Stimulated activated CD4-positive, alpha-beta T cell treated with anti-CD3 and anti-CD28 coated beads, Interleukin-12 subunit alpha, Interleukin-12 subunit beta, amount 100 ng/mL, for 48 hours (primary cell): ENCODE measurements around the gene GRK5.
"Not testable (repeated sequence)": the region's sequence is repeated elsewhere in the genome, so short reads cannot be mapped to it uniquely, and the experiment has no call there.

Source experiments
- DNase-seq, 3 donors: peaks; one replicate each; pipeline ENCODE4 v3.0.0-alpha.2; 2020; ENCODE audit warnings: low read depth in 2 of 3, low spot score in 1 of 3

Gene GRK5

DNA sequence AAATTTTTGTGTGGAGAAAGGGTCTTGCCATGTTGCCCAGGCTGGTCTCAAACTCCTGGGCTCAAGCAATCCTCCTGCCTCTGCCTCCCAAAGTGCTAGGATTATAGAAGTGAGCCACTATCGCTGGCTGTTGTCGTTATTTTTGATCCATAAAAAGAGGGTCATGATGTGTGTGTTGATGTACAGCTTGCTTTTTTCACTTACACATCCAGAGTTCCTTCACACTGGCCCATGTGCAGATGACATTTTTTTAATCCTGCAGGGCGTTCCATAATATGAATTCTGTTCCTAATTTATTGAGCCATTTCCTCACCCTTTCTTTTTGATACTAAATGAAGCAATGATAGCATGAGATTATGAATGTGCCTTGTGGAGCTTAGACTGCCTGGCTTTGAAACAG lies 40.8 kb downstream of the GRK5 start:
- no peak for DNase-seq

DNA sequence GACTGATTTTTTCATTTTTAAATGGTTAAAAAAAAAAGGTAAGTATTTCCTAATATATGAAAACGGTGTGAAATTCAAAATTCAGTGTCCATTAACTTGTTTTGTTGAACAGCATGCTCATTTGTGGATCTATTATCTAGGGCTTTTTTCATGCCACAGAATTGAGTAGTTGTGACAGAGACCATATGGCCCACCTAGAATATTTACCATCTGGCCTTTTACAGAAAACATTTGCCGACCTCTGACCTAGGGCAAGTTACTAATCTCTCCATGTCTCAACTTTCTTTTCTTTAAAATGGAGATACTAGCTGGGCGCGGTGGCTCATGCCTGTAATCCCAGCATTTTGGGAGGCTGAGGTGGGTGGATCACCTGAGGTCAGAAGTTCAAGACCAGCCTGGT lies 41.3 kb downstream of the GRK5 start:
- no peak for DNase-seq

DNA sequence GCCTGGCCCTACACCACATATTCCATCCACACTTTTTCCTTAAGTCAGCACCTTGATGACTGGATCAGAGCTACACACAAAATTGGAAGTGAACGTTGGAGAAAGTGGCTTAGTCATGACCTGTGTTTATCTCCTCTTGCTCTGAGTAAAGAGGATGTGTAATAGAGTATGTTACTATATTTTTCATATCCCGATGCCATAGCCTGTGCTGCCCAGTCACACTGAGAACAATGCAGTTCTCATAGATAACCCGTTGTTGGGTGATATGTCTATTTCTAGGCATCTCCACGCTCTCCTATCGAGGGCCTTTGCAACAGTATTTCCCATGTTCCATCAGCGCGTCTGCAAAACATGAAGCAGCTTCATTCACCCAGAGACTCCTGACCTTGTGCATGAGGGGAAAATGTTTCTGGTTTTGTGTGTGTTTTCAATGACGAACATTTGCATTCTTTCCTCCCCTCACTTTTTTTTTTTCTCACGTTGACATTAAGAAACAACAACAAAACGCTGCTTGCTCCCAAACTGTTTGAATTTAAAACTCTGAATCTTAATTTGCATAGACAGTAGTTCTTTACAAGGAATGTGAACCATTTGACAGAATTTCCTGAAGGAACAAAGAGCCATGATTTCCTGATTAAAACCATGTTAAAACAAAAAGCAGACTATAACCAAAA lies 43.4 kb downstream of the GRK5 start:
- peak in 1 of 3 donors; percentile 13 for DNase-seq

DNA sequence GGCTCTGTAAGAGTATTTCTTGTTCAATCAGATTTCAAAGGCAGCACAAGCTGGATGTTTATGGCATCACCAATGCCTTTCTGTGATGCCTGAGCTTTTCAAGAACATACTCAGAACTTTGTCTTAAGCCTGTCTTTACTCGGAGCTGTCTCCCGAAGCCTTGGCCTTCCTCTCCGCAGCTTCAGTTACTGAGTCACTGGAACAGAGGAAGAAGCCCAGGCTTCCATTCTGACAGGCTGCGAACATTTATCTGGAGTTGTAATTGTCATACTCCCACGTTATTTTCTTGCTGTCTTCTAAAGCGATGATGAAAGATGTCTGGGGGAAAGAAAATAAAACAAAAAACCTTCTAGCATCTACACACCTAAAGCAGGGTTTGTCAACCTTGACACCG lies 43.9 kb downstream of the GRK5 start:
- no peak for DNase-seq

DNA sequence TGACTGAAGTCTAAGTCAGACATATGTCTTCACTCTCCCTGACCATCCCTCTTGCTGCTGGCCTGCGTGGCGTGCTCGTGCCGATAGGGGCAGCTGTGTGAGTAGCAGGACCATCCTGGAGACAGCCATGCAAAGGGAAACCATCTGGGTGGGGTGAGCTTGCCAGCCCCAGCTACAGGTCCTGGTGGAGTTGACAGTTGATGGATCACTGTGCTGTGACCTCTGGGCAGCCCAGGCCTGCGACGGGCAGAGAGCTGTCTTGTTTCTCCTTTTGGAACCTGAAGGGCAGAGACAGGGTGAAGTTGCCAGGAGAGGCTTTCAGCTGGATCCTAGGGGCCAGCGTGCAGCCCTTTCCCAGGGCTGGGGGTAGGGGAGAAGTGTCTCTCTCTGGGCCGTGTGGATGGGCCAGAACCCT lies 44.7 kb downstream of the GRK5 start:
- no peak for DNase-seq

DNA sequence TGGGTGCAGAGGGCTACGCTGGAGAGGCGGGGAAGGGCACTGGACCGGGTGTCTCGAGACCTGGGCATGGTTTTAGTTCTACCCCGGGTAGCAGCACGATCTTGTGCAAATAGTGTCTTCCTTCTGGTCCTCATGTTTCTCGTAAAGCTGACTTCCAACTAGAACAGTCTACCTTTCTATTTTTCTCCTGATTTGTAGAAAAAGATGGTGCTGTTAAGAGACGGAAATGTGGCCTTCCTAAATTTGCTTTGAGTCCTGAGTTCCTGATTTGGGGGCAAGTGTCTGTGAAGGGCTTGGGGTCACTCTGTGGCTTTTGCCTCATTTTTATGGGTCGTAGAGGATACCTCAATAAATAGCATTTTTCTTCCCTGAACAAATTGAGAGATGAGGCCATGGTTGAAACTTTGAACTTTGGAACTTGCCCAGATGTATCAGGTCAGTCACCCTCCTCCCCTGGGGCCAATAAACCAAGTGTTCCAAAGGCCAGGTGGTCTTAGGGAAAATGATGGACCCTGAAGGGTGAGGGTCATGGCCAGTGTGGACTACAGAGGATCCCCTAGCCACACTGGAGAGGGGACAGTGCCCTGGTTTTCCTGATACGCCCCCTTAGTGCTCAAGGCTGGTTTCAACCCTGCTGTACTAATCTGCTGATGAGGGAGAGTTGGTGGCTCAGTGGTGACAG lies 45.2 kb downstream of the GRK5 start:
- DNase-seq = no peak

DNA sequence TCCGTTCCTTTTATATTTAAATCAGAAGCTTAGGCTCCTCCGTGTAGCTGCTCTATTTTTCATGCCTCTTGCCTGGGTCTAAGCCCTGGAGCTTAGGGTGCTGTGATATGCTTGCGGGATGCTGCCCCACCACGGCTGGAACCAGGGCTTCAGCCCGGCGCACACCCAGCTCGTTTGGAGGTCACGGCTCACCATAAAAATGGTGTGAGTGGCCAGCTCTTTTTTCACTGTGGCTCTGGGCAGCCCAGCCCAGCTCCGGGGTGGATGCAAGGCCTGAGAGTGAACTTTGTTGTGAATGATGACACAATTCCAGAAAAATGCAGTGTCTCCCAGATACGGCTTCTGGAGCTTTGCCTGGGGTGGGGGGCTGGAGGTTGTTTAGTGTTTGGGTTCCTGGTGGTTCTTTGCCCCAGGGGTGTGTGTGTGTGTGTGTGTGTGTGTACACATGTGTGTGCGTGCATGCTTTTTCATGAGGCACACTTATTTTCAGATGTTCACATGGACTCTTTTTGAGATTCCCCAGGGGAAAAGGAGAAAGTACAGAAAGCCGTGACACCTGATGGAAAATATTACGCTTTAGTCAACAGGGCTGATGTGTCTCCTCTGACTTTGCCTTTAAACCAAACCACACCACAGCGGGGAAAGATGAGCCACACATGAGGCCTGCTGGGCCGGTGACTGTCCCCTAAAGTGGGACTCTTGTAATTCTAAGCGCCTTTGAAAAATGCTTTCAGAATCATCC lies 46.2 kb downstream of the GRK5 start:
- peak; percentile 43 to 62 (median 59) for DNase-seq

DNA sequence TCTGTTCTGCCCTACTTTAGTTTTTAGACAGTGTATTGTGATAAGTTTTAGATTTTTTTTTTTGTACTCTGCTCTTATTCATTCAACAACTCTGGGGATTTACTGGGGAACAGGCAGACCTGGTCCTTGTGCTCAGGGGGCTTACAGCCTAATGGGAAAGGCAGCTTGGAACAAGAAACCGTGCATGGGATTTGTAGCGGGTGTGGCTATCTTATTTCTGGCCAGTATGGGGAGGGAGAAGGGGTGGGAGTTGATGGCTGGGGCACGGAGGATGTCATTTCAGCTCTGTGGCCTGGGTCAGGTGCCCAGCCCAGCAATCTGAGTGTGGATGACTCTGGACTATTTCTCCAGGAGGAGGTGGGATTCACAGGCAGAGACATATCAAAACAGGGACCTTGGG lies 47.0 kb downstream of the GRK5 start:
- no peak for DNase-seq

DNA sequence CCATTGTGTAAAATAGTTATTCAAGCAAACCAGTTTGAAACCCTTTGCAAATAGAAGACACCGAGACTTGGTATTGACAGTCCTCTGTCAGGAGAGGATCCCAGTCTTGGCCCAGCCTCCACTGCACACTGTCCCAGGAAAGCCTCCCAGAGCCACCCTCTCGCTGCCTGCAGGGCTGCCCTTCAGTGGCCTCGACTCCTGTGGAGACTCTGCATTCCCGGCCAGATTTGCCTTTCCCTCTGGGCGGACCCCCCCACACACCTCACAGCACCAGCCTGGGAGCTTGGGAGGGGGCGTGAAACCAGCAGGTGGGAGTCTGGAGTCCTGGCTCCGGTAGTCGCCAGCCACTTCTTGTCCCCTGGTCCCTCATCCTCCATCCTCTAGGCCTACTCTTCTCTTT lies 48.7 kb downstream of the GRK5 start:
- no peak for DNase-seq

DNA sequence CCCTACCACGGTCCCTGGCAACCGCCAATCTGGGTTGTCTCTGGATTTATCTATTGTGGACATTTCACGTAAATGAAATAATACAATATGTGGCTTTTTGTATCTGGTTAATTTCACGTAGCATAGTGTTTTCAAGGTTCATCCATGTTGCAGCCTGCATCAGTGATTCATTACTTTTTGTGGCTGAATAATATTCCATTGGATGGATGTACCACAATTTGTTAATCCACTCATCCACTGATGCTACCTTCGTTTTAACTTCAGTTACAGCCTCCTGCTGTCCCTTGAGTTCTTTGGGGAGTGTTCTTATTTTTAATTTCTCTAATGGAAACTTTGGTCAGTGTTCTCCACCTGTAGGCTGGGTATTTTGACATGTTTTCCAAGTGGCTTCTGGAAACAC lies 49.5 kb downstream of the GRK5 start:
- DNase-seq = no peak

DNA sequence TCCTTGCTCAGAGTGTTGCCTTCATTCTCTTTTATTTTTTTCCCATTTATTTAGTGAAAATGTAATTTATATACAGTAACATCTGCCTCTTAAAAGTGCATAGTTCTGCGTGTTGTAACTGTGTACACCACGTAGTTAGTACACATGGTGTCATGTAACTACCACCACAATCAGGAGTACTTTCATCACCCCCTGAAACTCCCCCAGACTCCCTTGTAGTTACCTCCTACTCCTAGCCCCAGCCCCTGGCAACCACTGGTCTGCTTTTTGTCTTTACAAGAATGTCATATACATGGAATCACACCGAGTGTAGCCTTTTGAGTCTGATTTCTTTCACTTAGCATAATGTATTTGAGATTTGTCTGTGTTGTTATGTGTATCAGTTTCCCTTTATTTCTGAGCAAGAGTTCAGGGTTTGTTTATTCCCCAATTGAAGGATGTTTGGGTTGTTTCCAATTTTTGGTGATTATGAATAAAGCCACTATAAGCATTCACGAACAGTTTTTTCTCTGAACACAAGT lies 50.6 kb downstream of the GRK5 start:
- no peak for DNase-seq

DNA sequence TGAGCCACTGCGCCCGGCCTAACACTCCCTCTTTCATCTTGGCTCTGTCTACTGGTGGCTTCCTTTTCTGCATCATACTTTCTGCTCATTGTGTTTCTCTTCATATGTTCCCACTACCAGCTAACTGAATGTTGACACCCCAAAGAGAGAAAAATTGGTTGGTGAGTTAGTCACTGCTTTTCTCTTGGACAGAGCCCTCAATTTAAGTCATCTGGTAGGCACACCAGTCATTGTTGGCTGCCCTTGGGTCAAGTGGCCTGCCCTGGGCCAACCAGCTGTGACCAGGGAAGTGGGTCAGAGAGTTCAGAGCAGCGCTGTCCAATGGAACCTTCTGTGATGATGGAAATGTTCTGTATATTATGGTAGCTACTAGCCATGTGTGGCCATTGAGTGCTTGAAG lies 52.0 kb downstream of the GRK5 start:
- DNase-seq = no peak

DNA sequence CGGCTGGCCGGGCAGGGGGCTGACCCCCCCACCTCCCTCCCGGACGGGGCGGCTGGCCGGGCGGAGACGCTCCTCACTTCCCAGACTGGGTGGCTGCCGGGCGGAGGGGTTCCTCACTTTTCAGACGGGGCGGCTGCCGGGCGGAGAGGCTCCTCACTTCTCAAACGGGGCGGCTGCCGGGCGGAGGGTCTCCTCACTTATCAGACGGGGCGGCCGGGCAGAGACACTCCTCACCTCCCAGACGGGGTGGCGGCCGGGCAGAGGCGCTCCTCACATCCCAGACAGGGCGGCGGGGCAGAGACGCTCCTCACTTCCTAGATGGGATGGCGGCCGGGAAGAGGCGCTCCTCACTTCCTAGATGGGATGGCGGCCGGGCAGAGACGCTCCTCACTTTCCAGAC lies 53.6 kb downstream of the GRK5 start:
- DNase-seq = not testable (repeated sequence)

DNA sequence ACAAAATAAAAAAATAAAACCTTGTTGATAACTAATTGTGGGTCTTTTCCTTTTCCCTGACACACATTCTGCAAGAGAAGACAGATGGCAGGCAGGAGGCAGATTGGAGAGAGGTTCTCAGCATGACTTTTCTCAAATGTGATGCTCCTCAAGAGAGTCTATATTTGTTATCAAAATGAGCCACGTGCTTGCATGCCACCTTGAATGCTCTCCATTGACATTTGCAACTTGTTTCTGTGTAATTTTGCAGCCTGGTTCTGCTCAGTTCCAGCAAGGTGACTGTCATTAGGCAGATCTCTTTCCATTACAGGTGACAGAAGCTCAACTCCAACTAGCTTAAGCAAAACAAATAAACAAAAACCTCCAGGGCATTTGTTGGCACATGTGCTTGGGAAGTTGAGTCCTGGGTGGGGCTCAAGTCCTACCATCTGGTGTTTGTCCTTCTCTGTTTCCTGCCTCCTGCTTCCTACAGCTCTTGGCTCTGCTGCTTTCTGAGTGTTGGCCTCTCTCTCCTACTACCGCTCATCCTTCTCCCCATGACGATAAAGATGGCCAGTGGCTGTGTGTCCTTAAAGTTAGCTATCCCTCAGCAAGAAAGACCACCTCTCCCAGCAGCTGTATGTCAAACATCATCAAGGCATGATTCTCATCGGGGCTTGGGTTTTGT lies 56.7 kb downstream of the GRK5 start:
- no peak for DNase-seq

DNA sequence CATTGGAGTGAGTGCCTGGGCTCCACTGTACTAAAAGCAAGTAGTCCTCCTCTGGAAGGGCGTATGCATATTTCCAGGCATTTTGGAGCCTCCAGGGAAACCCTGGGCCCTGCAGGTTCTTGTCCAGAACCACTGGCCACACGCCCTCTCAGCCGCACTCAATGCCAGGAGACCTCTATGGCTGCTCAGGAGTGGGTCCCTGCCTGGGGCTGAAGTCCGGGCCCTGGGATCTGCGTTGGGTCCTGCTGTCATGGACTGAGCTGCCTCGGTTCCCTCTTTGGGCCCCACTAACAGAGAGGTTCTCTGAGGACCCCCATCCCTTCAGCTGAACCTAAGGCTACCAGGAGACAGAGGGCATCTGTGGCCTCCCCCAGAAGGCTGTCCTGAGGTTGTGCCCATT lies 58.3 kb downstream of the GRK5 start:
- DNase-seq = no peak

DNA sequence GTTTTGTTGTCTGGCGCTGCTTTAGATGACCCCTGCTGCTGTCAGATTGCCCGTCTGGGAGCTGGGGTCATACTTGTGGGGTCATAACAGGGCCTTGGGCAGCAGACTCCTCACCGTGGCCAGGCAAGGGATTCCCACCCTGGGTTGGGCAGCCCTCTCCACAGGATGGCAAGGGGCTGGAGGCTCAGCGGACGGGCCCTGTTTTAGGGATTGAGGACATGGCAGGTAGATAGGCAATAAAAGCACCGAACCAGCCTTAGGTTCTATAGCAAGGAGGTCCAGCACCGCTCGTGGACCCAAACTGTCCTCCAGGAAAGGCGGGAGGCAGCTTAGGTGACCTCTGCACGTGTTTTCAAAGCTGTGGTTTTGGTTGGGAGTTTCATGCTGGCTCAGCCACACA lies 60.0 kb downstream of the GRK5 start:
- no peak for DNase-seq

DNA sequence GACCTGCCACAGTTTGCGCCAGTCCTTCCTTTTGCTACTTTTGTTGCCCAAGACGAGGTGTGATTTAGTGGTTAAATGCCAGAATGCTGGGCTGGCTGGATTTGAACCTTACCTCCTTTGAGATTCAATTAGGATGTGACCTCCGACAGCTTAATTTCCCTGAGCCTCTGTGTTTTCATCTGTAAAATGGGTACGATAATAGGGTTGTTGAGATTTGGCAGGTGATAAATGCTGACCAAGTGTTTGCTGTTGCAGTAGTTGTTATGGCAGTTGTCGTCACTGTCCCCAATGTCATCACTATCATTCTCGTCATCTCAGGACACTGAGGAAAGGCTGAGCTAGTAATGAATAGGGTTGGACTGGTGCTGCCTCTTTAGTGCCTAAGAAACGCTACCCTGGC lies 61.1 kb downstream of the GRK5 start:
- DNase-seq = no peak

DNA sequence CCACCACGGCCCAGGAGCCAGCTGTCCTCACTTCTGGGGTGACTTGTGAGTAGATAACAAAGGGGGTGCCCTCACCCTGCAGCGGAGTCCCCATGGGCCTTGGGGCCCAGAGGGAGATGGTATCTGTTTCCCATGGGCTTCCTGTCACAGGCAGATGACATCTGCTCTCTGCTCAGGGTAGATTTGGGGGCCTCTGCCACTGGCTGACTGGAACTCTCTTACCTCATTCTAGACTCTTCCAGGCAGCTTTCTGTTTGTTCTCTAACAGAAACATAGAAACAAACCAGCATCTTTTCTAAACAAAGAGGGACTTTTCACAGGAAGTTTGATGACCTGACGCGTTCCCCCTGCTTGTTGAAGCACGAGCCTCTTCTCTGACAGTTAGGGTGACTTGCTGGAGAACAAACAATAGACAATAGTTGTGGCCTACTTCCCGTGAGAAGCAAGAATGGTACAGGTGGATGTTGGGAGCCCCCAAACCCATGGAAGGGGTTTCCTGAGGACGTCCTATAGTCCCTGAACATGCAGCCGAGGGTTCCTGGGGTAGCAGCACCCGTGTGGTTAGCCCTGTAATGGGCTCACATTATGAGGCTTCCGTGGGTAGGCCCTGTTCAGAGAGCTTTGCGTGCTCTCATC lies 61.6 kb downstream of the GRK5 start:
- peak in 2 of 3 donors; percentile 16 to 29 for DNase-seq

DNA sequence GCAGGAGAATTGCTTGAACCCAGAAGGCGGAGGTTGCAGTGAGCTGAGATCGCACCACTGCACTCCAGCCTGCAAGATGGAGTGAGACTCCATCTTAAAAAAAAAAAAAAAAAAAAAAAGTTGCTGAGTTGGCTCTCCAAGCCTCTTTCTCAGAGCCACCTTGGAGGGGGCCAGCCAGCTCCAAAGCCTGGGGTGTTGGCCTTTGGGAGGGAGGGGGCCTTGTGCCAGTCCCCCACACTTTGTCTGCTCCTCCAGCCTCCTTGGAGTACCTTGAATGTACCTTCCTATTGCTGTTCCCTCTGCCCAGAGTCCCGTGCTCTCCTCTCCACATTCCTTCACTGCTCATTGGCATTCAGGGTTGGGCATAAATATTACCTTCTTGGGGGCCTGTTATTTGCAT lies 62.4 kb downstream of the GRK5 start:
- DNase-seq = no peak

DNA sequence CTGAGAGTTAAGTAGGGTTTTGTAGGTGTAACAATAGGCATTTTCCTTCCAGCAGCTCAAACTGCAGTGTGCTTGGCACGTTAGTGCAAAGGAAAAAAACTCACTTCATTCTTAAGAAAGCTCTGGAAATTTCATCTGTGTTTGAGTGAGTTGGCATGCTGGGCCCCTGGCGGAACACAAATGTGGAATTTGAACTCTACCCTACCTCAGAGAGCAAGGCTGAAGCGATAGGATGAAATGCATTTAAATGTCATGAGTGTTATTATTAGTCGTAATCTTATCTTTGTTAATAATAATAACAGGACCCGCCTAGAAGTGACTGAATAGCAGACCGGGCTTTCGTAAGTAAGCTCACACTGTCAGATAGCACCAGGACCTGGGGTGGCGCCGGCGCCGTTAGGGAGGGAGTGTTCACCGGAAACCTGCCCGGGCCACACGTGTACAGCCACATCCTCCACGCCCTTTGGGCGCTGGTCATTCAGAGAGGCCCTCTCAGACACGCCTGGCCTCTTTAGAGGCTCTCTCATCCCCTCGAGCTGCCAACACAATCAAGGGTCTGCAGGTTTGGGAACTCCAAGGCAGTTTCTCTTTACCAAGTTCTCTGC lies 63.5 kb downstream of the GRK5 start:
- DNase-seq = peak in 2 of 3 donors; percentile 28 to 35

DNA sequence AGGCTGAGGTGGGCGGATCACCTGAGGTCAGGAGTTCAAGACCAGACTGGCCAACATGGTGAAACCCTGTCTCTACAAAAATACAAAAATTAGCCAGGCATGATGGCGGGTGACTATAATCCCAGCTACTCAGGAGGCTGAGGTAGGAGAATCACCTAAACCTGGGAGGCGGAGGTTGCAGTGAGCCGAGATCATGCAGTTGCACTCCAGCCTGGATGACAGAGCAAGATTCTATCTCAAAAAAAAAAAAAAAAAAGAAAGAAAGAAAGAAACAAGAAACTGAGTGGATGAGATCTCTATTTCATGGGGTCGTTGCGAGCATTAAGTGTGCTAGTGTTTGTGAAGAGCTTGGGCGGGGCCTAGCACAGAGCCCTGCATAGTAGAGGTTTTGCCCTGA lies 65.0 kb downstream of the GRK5 start:
- not testable (repeated sequence) for DNase-seq
